Measurements from ENCODE around the gene ILK. TPM values are rescaled to one million over a fixed set of nuclear protein-coding genes. Genes with fewer than 3 reads are reported as not detected.

Gene ILK
- total RNA-seq, 6 experiments from 2014 or later: 195 to 245 (median 223) TPM

- DNase-seq: peak; percentile 63
- Mint-ChIP-seq H3K36me3 (ENCODE audit: low read depth) (peaks cover 12% of the 10 kb centered on the region; the same call in 1 of the 2 replicates), H3K27me3 (ENCODE audit: insufficient read depth) (no peaks in the 10 kb centered on the region; the same call in 1 of the 2 replicates), H3K4me1 (ENCODE audit: low read depth) (peaks cover 39% of the 10 kb centered on the region), H3K4me3 (peak overlapping the region; percentile 4; the same call in 1 of the 2 replicates), H3K9me3 (no peaks in the 10 kb centered on the region), H3K27ac (peak overlapping the region; percentile 80)
- TF ChIP-seq CTCF (IDR thresholded peaks at IDR 0.05): no peak
Observed at GRCh38 chr11:6576471-6577373, 26.9 kb upstream of the ILK start.

- TF ChIP-seq CTCF (IDR thresholded peaks at IDR 0.05): no peak
- Mint-ChIP-seq H3K4me1 (ENCODE audit: low read depth) (peaks cover 25% of the 10 kb centered on the region), H3K4me3 (no peak overlapping the region), H3K27me3 (ENCODE audit: insufficient read depth) (no peaks in the 10 kb centered on the region; the same call in 1 of the 2 replicates), H3K27ac (no peak overlapping the region), H3K9me3 (peaks cover 5% of the 10 kb centered on the region), H3K36me3 (ENCODE audit: low read depth) (peaks cover 24% of the 10 kb centered on the region)
- no peak for DNase-seq
Observed at GRCh38 chr11:6578134-6578533, 25.4 kb upstream of the ILK start.

GRCh38 chr11:6579681-6580080 is 23.9 kb upstream of the ILK start:
- H3K4me3 Mint-ChIP-seq: no peak overlapping the region

GRCh38 chr11:6583584-6583983 is 20.0 kb upstream of the ILK start:
- Mint-ChIP-seq H3K4me3 (no peak overlapping the region), H3K27ac (no peak overlapping the region), H3K9me3 (peaks cover 25% of the 10 kb centered on the region), H3K27me3 (ENCODE audit: insufficient read depth) (no peaks in the 10 kb centered on the region; the same call in 1 of the 2 replicates), H3K36me3 (ENCODE audit: low read depth) (peaks cover 44% of the 10 kb centered on the region), H3K4me1 (ENCODE audit: low read depth) (peaks cover 11% of the 10 kb centered on the region)
- no peak for TF ChIP-seq CTCF (IDR thresholded peaks at IDR 0.05)
- DNase-seq: no peak

More at GRCh38 chr11:6579681-6580080, 23.9 kb upstream of the ILK start:
- Mint-ChIP-seq H3K36me3 (ENCODE audit: low read depth) (peaks cover 40% of the 10 kb centered on the region), H3K27me3 (ENCODE audit: insufficient read depth) (no peaks in the 10 kb centered on the region; the same call in 1 of the 2 replicates), H3K9me3 (peaks cover 20% of the 10 kb centered on the region), H3K4me1 (ENCODE audit: low read depth) (peaks cover 25% of the 10 kb centered on the region), H3K27ac (no peak overlapping the region)
- no peak for TF ChIP-seq CTCF (IDR thresholded peaks at IDR 0.05)
- DNase-seq: no peak

- H3K36me3 Mint-ChIP-seq (ENCODE audit: low read depth): peaks cover 44% of the 10 kb centered on the region
- H3K4me3 Mint-ChIP-seq: no peak overlapping the region
- DNase-seq: no peak
- peaks cover 25% of the 10 kb centered on the region for H3K9me3 Mint-ChIP-seq
- H3K27ac Mint-ChIP-seq: no peak overlapping the region
- TF ChIP-seq CTCF (IDR thresholded peaks at IDR 0.05): no peak
- no peaks in the 10 kb centered on the region; the same call in 1 of the 2 replicates for H3K27me3 Mint-ChIP-seq (ENCODE audit: insufficient read depth)
- H3K4me1 Mint-ChIP-seq (ENCODE audit: low read depth): peaks cover 16% of the 10 kb centered on the region
Observed at GRCh38 chr11:6584528-6584927, 19.0 kb upstream of the ILK start.
